Measurements from ENCODE around the gene MYO1E.

Gene MYO1E

DNA sequence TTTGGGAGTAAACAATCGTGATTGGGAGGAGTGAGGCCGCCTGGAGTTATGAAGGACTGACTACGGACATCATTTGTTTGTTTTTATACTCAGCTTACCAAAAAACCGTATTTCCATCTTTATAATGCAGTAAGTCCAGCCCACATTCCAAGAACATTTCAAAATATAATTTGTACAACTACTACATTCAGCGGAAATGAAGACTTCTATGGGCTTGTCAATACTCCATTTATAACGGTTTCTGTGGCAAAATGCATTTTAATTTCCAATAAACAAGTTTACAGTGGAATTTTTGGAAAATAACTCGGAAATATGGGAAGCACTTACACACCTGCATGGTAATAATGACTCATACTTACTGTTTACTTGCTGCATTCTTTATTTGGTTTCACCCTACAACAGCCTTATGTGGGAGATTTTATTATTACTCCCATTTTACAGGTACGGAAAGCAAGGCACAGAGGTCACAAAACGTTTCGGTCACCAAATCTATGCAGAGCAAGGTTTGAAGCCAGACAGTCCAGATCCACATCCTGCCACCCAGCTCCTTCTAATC is 103.7 kb downstream of the MYO1E start:
- TF ChIP-seq, protein P1, sequence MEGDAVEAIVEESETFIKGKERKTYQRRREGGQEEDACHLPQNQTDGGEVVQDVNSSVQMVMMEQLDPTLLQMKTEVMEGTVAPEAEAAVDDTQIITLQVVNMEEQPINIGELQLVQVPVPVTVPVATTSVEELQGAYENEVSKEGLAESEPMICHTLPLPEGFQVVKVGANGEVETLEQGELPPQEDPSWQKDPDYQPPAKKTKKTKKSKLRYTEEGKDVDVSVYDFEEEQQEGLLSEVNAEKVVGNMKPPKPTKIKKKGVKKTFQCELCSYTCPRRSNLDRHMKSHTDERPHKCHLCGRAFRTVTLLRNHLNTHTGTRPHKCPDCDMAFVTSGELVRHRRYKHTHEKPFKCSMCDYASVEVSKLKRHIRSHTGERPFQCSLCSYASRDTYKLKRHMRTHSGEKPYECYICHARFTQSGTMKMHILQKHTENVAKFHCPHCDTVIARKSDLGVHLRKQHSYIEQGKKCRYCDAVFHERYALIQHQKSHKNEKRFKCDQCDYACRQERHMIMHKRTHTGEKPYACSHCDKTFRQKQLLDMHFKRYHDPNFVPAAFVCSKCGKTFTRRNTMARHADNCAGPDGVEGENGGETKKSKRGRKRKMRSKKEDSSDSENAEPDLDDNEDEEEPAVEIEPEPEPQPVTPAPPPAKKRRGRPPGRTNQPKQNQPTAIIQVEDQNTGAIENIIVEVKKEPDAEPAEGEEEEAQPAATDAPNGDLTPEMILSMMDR (IDR thresholded peaks at IDR 0.05; ENCODE audit: unreplicated experiment in 3 of 3) = no peak
- H3K36me3 Mint-ChIP-seq (ENCODE audit: low read depth) = no peaks in the 10 kb centered on the region
- H3K9me3 Mint-ChIP-seq = no peaks in the 10 kb centered on the region
- H3K27ac Mint-ChIP-seq = no peak overlapping the region
- no peaks in the 10 kb centered on the region for H3K4me1 Mint-ChIP-seq
- no peak overlapping the region for H3K4me3 Mint-ChIP-seq
- no peaks in the 10 kb centered on the region for H3K27me3 Mint-ChIP-seq (ENCODE audit: low read depth)

GRCh38 chr15:59268168-59268851 is 104.4 kb downstream of the MYO1E start:
- Mint-ChIP-seq H3K4me3 (no peak overlapping the region), H3K36me3 (ENCODE audit: low read depth) (no peaks in the 10 kb centered on the region), H3K27ac (no peak overlapping the region), H3K27me3 (ENCODE audit: low read depth) (no peaks in the 10 kb centered on the region), H3K9me3 (no peaks in the 10 kb centered on the region), H3K4me1 (no peaks in the 10 kb centered on the region)
- TF ChIP-seq, protein P1 (IDR thresholded peaks at IDR 0.05; ENCODE audit: unreplicated experiment in 3 of 3) = no peak

DNA sequence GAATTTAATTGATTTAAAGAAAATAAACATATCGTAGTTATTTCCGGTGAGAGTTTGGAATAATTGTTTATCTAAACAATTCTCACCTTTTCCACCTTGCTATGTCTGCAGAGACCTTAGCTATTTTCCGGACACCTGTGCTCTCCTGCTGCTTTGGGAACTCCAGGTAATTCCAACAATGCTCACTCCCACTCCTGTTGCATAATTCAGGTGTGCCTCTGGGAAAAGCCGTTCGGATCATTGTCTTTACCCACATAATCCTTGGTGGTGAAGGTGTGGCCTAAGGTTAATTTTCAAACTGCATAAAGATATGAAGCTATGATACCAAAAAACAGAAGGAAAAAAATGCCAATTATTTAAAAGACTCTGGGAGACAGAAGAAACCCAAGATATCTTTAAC is 106.6 kb downstream of the MYO1E start:
- H3K4me1 Mint-ChIP-seq = no peaks in the 10 kb centered on the region
- no peak overlapping the region for H3K27ac Mint-ChIP-seq
- H3K4me3 Mint-ChIP-seq = no peak overlapping the region
- no peaks in the 10 kb centered on the region for H3K36me3 Mint-ChIP-seq (ENCODE audit: low read depth)
- no peaks in the 10 kb centered on the region for H3K9me3 Mint-ChIP-seq
- no peaks in the 10 kb centered on the region for H3K27me3 Mint-ChIP-seq (ENCODE audit: low read depth)
- TF ChIP-seq, protein P1 (IDR thresholded peaks at IDR 0.05; ENCODE audit: unreplicated experiment in 3 of 3) = no peak

DNA sequence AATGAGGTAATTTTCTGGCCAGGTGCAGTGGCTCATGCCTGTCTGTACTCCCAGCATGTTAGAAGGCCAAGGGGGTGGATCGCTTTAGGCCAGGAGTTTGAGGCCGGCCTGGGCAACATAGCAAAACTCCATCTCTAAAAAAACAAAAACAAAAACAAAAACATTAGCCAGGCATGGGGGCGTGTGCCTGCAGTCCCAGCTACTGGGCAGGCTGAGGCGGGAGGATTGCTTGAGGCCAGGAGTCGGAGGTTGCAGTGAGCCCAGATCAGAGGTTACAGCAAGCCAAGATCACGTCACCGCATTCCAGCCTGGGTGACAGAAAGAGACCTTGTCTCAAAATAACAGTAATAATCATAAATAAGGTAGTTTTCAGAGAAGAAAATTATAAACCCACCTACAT is 110.4 kb downstream of the MYO1E start:
- no peaks in the 10 kb centered on the region for H3K9me3 Mint-ChIP-seq
- TF ChIP-seq, protein P1 (IDR thresholded peaks at IDR 0.05; ENCODE audit: unreplicated experiment in 3 of 3) = no peak
- no peaks in the 10 kb centered on the region for H3K4me1 Mint-ChIP-seq
- no peaks in the 10 kb centered on the region for H3K27me3 Mint-ChIP-seq (ENCODE audit: low read depth)
- no peak overlapping the region for H3K4me3 Mint-ChIP-seq
- H3K27ac Mint-ChIP-seq = no peak overlapping the region
- H3K36me3 Mint-ChIP-seq (ENCODE audit: low read depth) = peaks cover 7% of the 10 kb centered on the region

GRCh38 chr15:59260090-59260489 is 112.6 kb downstream of the MYO1E start:
- Mint-ChIP-seq H3K27ac (no peak overlapping the region), H3K9me3 (no peaks in the 10 kb centered on the region), H3K4me1 (no peaks in the 10 kb centered on the region), H3K4me3 (no peak overlapping the region), H3K36me3 (ENCODE audit: low read depth) (peaks cover 19% of the 10 kb centered on the region), H3K27me3 (ENCODE audit: low read depth) (no peaks in the 10 kb centered on the region)
- TF ChIP-seq, protein P1 (IDR thresholded peaks at IDR 0.05; ENCODE audit: unreplicated experiment in 3 of 3) = no peak

All from nephron (organoid).